ENCODE results near the gene ABCC4.

ABCC4 gene

DNA sequence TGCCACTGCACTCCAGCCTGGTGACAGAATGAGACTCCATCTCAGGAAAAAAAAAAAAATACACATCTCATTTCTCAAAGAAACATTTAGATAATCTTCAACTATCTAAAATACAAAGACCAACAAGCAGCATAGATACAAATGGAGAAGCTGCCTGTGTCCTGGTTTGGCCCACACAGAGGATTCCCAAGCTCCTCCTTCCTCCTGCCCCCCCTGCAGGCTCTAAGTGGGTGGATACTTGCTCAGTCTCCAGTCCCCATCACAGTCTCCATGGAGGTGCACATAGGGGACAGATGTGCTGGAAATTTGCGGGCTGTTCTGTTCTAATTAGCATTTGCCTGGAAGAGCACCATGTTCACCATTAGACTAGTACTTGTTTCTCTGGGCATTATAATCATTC, 59.9 kb downstream of the ABCC4 start:
- H3K27me3 Mint-ChIP-seq (ENCODE audit: low read depth) = no peaks in the 10 kb centered on the region
- no peak overlapping the region for H3K27ac Mint-ChIP-seq
- H3K36me3 Mint-ChIP-seq (ENCODE audit: low read depth) = peaks cover 2% of the 10 kb centered on the region
- H3K9me3 Mint-ChIP-seq = no peaks in the 10 kb centered on the region
- no peak for DNase-seq (ENCODE audit: low spot score)
- no peak overlapping the region for H3K4me3 Mint-ChIP-seq
- H3K4me1 Mint-ChIP-seq (ENCODE audit: low read depth) = no peaks in the 10 kb centered on the region

DNA sequence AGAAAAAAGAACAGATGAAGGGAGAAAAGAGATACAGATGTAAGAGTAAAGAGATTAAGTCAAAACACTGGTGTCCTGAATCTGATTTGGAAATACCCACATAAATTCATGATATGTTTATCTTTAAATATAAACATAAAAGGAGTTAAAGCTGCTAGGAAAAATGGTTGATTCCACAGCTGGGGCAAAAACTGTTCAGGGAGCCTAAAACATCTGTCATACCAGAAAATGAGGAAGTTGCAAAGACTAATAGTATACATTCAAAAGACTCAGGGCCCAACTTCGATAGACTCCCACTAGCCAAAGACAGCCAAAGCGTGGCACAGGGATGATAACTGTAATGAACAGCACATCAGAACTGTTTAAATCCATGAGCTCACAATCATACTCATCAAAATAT, 62.0 kb downstream of the ABCC4 start:
- Mint-ChIP-seq H3K4me3 (no peak overlapping the region), H3K36me3 (ENCODE audit: low read depth) (peaks cover 2% of the 10 kb centered on the region), H3K4me1 (ENCODE audit: low read depth) (peaks cover 2% of the 10 kb centered on the region), H3K9me3 (no peaks in the 10 kb centered on the region), H3K27me3 (ENCODE audit: low read depth) (no peaks in the 10 kb centered on the region), H3K27ac (no peak overlapping the region)
- no peak for DNase-seq (ENCODE audit: low spot score)

DNA sequence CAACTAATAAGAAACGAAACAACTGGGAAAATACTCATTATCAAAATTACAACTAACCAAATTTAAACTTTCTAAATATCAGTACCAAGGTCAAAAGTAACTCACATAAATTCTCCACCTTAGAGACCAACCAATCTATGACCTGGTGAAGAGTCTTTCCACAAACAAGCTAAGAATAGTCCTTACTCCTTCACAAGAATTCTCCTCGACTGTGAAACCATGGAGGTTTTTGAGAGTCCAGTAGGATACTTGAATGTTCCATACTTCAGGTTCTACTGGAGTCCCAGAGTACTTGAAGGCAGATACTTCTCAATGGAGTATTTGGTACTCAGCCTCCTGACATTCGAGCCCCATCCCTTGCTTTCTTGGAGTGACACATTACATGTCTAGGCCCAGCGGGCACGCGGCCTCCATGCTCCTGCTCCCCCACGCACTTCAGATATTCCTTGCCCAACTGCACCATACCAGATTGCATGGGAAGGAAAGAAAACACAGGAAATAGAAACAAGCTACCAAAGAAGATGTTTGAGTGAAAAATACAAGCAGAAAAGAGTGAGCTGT, 63.9 kb downstream of the ABCC4 start:
- no peaks in the 10 kb centered on the region for H3K27me3 Mint-ChIP-seq (ENCODE audit: low read depth)
- no peak for DNase-seq (ENCODE audit: low spot score)
- no peak overlapping the region for H3K4me3 Mint-ChIP-seq
- H3K36me3 Mint-ChIP-seq (ENCODE audit: low read depth) = peaks cover 2% of the 10 kb centered on the region
- no peak overlapping the region for H3K27ac Mint-ChIP-seq
- no peaks in the 10 kb centered on the region for H3K9me3 Mint-ChIP-seq
- peaks cover 2% of the 10 kb centered on the region for H3K4me1 Mint-ChIP-seq (ENCODE audit: low read depth)

DNA sequence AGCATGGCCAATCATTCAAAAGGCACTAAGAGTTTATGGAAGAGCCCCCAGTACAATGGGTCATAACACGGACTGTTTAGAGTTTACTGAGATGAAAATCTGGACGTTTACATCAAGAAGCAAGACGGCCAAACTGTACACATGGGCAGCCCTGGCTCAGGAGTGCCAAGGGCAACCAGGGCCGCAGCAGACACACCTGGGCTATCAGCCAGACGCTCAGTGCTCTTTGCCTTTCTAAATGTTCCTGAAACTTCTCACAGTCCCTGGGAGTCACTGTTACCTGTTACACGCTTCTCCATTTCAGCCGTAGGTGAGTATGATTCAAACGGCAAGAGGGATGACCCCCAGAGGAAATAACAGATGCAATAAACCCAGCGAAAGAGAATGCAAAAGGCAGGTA, 64.5 kb downstream of the ABCC4 start:
- Mint-ChIP-seq H3K27ac (no peak overlapping the region), H3K4me3 (no peak overlapping the region), H3K27me3 (ENCODE audit: low read depth) (no peaks in the 10 kb centered on the region), H3K4me1 (ENCODE audit: low read depth) (peaks cover 2% of the 10 kb centered on the region), H3K9me3 (no peaks in the 10 kb centered on the region), H3K36me3 (ENCODE audit: low read depth) (peaks cover 2% of the 10 kb centered on the region)
- no peak for DNase-seq (ENCODE audit: low spot score)

DNA sequence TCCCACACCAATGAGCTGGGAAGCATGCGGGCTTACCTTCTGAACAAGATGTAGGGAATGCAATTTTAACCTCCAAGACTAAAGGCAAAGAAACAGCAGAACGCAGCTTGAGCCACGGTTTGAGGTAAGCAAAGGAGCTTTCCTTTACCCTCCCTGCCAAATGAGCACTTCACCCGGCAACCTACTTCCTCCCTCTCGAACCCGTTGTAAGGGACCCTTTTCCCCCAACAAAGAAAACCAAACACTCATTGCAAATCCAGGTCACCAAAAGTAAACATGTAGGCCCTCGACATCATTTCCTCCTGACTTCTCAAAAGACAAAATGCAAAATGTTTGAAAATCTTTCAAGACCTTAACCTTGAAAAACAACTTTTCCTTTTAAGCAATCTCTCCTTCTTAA, 65.3 kb downstream of the ABCC4 start:
- Mint-ChIP-seq H3K9me3 (no peaks in the 10 kb centered on the region), H3K36me3 (ENCODE audit: low read depth) (no peaks in the 10 kb centered on the region), H3K27ac (no peak overlapping the region), H3K4me1 (ENCODE audit: low read depth) (peaks cover 2% of the 10 kb centered on the region), H3K4me3 (no peak overlapping the region), H3K27me3 (ENCODE audit: low read depth) (no peaks in the 10 kb centered on the region)
- no peak for DNase-seq (ENCODE audit: low spot score)

DNA sequence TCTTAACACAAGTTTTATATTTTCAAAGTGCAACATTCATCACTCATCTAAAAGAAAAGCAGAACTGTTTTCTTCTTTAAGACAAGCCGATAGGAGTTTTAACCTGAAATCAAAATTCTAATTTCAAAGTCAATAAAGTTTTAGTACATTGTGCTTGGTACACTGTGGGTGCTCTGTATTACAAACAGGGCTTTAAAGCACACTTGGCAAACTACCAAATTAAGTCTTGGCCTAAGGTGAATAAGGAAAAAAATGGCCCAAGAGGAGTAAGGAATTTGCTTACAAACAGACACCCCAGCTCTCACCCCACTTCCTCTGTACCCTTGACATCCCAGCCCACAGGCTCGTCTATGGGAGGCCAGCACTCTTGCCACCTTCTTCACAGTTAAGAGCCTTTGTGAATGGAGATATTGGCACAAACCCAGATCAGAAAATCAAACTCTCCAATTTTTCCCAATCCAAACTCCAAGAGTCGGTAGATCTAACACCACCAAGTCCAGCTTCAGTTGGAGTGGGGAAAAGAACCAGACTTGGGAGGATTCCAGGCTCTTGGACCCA, 66.0 kb downstream of the ABCC4 start:
- Mint-ChIP-seq H3K27me3 (ENCODE audit: low read depth) (no peaks in the 10 kb centered on the region), H3K4me3 (no peak overlapping the region)

DNA sequence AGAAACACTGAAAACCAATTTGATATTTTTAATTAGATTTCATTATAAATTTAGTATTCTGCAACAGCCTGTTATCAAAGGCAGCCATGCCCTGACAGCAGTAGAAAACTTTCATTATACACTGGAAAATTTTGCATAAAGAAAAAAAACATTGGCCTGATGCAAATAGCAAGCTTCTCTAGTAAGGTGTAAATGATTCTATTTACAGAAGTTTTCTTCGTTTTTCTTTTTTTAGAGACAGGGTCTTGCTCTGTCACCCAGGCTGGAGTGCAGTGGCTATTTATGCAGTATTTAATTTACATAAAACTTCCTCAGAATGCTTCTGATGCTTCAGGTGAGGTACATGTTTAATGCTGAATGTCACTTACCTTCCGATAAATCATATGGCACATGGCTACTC, 67.0 kb downstream of the ABCC4 start:
- Mint-ChIP-seq H3K36me3 (ENCODE audit: low read depth) (no peaks in the 10 kb centered on the region), H3K4me1 (ENCODE audit: low read depth) (peaks cover 2% of the 10 kb centered on the region), H3K9me3 (no peaks in the 10 kb centered on the region), H3K27me3 (ENCODE audit: low read depth) (no peaks in the 10 kb centered on the region), H3K27ac (no peak overlapping the region), H3K4me3 (no peak overlapping the region)
- no peak for DNase-seq (ENCODE audit: low spot score)

More for the DNA sequence above, 66.0 kb downstream of the ABCC4 start:
- Mint-ChIP-seq H3K27ac (no peak overlapping the region), H3K4me1 (ENCODE audit: low read depth) (peaks cover 2% of the 10 kb centered on the region), H3K36me3 (ENCODE audit: low read depth) (no peaks in the 10 kb centered on the region), H3K9me3 (no peaks in the 10 kb centered on the region)
- DNase-seq (ENCODE audit: low spot score) = no peak

DNA sequence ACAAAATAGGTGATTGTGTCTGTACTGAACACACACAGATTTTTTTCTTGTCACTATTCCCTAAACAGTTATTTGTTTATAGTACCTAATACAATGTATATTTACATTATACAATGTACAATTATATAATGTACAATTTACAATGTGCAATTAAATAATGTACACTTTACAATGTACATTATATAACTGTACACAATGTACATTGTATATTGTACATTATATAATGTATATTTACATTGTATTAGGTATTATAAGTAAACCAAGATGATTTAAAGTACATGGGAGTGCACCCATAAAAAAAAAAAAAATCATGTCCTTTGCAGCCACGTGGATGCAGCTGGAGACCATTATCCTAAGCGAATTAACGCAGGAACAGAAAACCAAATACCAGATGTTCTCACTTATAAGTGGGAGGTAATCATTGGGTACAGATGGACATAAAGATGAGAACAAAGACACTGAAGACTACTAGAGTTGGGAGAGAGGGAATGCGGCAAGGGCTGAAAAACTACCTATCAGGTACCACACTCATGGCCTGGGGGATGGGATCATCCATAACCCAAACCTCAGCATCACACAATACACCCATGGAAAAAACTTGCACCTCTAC, 68.1 kb downstream of the ABCC4 start:
- no peak overlapping the region for H3K4me3 Mint-ChIP-seq
- no peak overlapping the region for H3K27ac Mint-ChIP-seq
- no peaks in the 10 kb centered on the region for H3K9me3 Mint-ChIP-seq
- no peaks in the 10 kb centered on the region for H3K27me3 Mint-ChIP-seq (ENCODE audit: low read depth)
- H3K36me3 Mint-ChIP-seq (ENCODE audit: low read depth) = no peaks in the 10 kb centered on the region
- peaks cover 5% of the 10 kb centered on the region for H3K4me1 Mint-ChIP-seq (ENCODE audit: low read depth)
- no peak for DNase-seq (ENCODE audit: low spot score)

DNA sequence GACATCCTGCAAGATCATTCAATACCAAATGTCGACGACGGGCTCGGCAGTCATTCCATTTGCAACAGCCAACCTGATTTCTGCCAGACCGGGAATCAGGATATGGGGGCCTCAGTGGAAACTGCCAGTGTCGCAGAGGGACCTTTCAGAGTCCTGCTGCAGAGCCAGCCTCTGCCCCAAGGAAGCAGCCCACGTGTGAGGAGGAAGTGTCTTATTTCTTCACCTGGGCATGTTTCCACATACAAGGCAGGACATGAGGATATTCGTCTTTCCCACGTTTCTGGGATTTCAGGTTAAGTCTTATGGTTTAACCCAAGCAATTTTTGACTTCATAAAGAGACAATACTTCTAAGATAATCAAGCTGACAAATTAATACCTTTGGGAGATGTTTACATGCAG, 69.9 kb downstream of the ABCC4 start:
- H3K4me1 Mint-ChIP-seq (ENCODE audit: low read depth) = peaks cover 14% of the 10 kb centered on the region
- no peaks in the 10 kb centered on the region for H3K27me3 Mint-ChIP-seq (ENCODE audit: low read depth)
- no peak for DNase-seq (ENCODE audit: low spot score)
- no peak overlapping the region for H3K27ac Mint-ChIP-seq
- H3K36me3 Mint-ChIP-seq (ENCODE audit: low read depth) = no peaks in the 10 kb centered on the region
- H3K9me3 Mint-ChIP-seq = no peaks in the 10 kb centered on the region
- H3K4me3 Mint-ChIP-seq = no peak overlapping the region

DNA sequence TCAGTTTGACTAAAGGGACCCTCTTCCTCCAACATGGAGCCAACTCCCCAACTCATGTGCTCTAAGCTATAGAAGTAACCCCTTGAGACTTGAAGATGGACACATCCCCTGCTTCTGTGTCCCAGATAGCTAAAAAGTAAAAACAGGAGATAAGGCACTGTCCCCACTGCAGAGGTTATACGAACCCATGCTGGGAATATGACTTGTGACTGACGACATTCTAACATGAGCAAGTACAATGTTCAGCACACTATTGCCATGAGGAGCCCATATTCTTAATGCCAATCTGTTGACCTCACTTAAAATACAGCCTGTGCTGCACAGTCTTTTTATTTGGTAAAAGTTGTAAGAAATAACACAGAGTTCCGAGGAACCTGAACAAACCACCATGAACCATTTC, 71.4 kb downstream of the ABCC4 start:
- Mint-ChIP-seq H3K27ac (no peak overlapping the region), H3K4me3 (no peak overlapping the region), H3K36me3 (ENCODE audit: low read depth) (no peaks in the 10 kb centered on the region), H3K27me3 (ENCODE audit: low read depth) (no peaks in the 10 kb centered on the region), H3K9me3 (no peaks in the 10 kb centered on the region), H3K4me1 (ENCODE audit: low read depth) (peaks cover 12% of the 10 kb centered on the region)
- no peak for DNase-seq (ENCODE audit: low spot score)

DNA sequence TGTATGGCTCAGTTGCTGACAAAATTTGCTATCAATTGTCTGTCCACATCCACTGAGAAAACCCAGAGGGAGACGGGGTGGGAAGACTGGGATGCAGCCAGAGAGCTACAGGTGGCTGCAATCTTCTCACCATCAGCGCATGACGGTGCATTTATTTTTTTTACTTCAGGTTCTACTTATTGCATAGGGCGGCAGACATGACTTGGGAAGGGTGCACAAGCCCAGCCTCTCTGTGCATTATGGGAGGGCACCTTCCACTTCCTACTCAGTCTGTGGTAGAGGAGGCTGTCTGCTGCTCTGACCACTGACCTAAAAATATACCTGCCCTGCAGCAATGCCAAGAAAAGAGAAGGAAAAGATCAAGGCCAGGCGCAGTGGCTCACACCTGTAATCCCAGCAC, 73.1 kb downstream of the ABCC4 start:
- Mint-ChIP-seq H3K4me1 (ENCODE audit: low read depth) (peaks cover 12% of the 10 kb centered on the region), H3K36me3 (ENCODE audit: low read depth) (no peaks in the 10 kb centered on the region), H3K4me3 (no peak overlapping the region), H3K27me3 (ENCODE audit: low read depth) (no peaks in the 10 kb centered on the region), H3K9me3 (no peaks in the 10 kb centered on the region), H3K27ac (no peak overlapping the region)
- no peak for DNase-seq (ENCODE audit: low spot score)

DNA sequence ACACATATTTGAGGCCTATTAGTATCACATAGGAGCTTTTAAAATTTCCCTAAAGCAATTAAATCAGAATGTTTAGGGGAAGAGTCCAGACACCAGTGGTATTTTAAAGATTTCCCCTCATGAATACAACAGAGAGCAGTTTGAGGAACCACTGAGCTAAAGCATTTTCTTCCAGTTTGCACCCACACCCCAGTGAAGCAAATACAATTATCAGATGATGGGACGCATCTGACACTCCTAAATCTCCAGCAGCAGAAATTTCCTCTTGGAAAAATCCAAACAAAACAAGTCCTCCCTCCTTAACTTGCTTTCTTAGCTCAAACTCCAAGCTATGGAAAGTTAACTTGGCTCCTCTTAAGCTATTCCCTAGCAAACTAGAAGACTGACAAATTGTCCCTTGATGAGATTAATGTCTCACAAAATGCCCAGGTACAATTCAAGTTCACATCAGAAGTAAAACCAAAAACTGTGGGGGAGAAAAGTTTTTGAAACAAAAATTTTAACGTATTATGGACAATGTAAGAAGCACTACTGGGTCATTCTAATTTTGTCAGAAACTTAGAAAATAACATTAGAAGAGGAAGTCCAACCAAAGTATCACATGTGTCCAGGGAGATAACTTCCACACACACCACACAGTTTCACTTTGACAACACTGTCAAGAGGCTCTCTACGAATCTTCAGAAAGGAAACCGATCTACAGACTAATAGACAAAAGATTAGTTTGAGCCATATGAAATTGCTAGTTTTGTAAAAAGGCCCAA, 74.1 kb downstream of the ABCC4 start:
- Mint-ChIP-seq H3K27ac (no peak overlapping the region), H3K27me3 (ENCODE audit: low read depth) (no peaks in the 10 kb centered on the region), H3K4me3 (no peak overlapping the region), H3K36me3 (ENCODE audit: low read depth) (no peaks in the 10 kb centered on the region), H3K9me3 (no peaks in the 10 kb centered on the region), H3K4me1 (ENCODE audit: low read depth) (peaks cover 12% of the 10 kb centered on the region)
- DNase-seq (ENCODE audit: low spot score) = no peak

DNA sequence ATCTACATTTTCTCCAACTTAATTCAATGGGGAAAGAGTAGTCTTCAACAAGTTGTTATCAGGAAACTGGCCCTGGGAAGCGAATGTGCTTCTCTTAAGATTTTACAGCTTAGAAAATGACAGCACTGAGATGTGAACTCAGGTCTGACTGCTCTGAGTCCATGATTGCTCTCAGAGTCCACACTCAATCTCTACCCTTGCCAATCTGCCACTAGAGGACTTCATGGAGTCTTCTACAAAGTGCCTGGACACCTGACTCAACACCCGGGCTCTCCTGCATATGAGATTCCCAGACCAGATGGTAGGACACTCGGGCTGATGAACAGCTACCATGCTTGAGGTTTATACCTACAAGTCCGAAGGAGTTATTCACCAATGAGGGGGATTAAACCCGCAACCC, 74.8 kb downstream of the ABCC4 start:
- Mint-ChIP-seq H3K27ac (no peak overlapping the region), H3K9me3 (no peaks in the 10 kb centered on the region), H3K36me3 (ENCODE audit: low read depth) (no peaks in the 10 kb centered on the region), H3K4me1 (ENCODE audit: low read depth) (peaks cover 12% of the 10 kb centered on the region), H3K4me3 (no peak overlapping the region), H3K27me3 (ENCODE audit: low read depth) (no peaks in the 10 kb centered on the region)
- no peak for DNase-seq (ENCODE audit: low spot score)

DNA sequence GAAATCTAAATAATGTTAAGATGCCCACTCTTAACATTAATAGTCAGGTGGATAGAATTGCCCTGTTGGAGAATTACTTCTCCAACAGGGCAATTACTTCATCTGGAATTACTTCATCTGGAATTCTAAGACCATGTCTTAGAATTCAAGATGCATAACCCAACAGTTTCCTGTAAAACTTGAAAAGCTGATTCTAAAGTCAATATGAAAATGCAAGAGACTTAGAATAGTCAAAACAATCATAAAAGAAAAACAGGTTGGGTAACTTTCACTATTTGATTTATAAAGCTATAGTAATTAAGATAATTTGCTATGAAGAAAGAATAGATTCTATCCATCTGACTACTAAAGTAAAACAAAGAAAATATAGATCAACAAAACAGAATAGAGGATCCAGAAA, 75.2 kb downstream of the ABCC4 start:
- Mint-ChIP-seq H3K27ac (no peak overlapping the region), H3K4me3 (no peak overlapping the region), H3K9me3 (no peaks in the 10 kb centered on the region), H3K4me1 (ENCODE audit: low read depth) (peaks cover 12% of the 10 kb centered on the region), H3K27me3 (ENCODE audit: low read depth) (no peaks in the 10 kb centered on the region), H3K36me3 (ENCODE audit: low read depth) (no peaks in the 10 kb centered on the region)
- DNase-seq (ENCODE audit: low spot score) = no peak

All from T-helper 2 cell treated with Interferon-gamma antibody and Interleukin-4, amounts not matched to agents 5 μg/mL and 100 μg/mL, for 36 hours (primary cell).